Effector memory CD8-positive, alpha-beta T cell (primary cell): ENCODE data around the gene TALDO1.

Experiments used
- ATAC-seq: fragments of 150-1000 bp; cut with Tn5 transposase; replicated peaks from 2 replicates; pipeline ENCODE4 v1.10.0; 2021; ENCODE audit warnings: mild to moderate bottlenecking, moderate library complexity
- DNase-seq, 3 experiments: peaks; one replicate each; pipeline ENCODE4 v3.0.0; 2021
- H3K27ac Mint-ChIP-seq, 2 donors: one replicate each; pipeline ENCODE4 v1.8.0; 2022; ENCODE audit warnings: mild to moderate bottlenecking in 2 of 2, mixed read lengths in 2 of 2, moderate library complexity in 2 of 2
- H3K27me3 Mint-ChIP-seq, 2 donors: one replicate each; pipeline ENCODE4 v1.8.0; 2022; ENCODE audit warnings: mixed read lengths in 2 of 2
- H3K36me3 Mint-ChIP-seq: one replicate; pipeline ENCODE4 v1.8.0; 2022; ENCODE audit warnings: mild to moderate bottlenecking, moderate library complexity, mixed read lengths; ENCODE audit not compliant: insufficient read depth
- H3K4me1 Mint-ChIP-seq, 2 donors: one replicate each; pipeline ENCODE4 v1.8.0; 2022; ENCODE audit warnings: low read depth in 2 of 2, mixed read lengths in 2 of 2
- H3K4me3 Mint-ChIP-seq, 2 donors: one replicate each; pipeline ENCODE4 v1.8.0; 2022; ENCODE audit warnings: mild to moderate bottlenecking in 2 of 2, mixed read lengths in 2 of 2, moderate library complexity in 2 of 2
- H3K9me3 Mint-ChIP-seq, 2 donors: one replicate each; pipeline ENCODE4 v1.8.0; 2022; ENCODE audit warnings: mixed read lengths in 2 of 2

The TALDO1 gene

GRCh38 chr11:786235-787083 is 39.2 kb downstream of the TALDO1 start:
- Mint-ChIP-seq H3K4me1 (peaks cover 5 to 8% of the 10 kb centered on the region in 2 donors), H3K27me3 (peaks cover 0 to 6% of the 10 kb centered on the region in 2 donors), H3K27ac (no peak overlapping the region), H3K9me3 (no peaks in the 10 kb centered on the region), H3K4me3 (no peak overlapping the region), H3K36me3 (peaks cover 3% of the 10 kb centered on the region)
- DNase-seq (no peak), ATAC-seq (no peak)

GRCh38 chr11:787084-787675 is 39.9 kb downstream of the TALDO1 start:
- Mint-ChIP-seq H3K36me3 (peaks cover 3% of the 10 kb centered on the region), H3K27ac (no peak overlapping the region), H3K27me3 (peaks cover 0 to 6% of the 10 kb centered on the region in 2 donors), H3K4me1 (peaks cover 5 to 8% of the 10 kb centered on the region in 2 donors), H3K9me3 (no peaks in the 10 kb centered on the region), H3K4me3 (no peak overlapping the region)
- no peak for ATAC-seq
- DNase-seq, result no peak

DNA sequence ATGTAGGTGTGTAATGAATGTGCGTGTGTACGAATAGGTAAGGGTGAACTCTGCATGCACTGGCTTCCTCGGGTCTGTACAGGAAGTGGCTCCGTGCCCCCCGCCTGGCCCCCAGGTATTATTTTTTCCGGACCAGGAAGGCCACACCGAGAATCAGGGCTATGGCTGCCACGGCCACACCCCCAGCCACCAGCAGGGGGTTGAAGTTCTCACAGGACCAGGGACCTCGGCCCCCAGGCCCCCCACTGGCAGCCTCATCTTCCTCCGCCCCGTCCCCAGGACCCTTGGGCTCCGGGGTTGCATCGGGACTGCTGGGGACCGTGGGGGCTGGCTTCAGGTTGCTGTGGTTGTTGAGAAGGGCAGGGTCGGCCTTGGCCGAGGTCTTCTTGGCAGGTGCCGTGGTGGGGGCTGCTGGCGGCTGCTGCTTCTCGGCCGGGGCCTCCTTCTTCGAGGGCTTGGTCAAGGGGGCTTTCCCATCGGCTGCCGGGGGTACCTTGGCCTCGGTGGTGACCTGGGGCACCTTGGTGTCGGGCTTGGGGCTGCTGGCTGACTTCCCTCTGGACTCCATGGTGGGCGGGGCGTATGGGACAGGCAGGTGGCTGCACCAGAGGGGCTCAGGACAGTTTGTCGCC is 40.9 kb downstream of the TALDO1 start:
- no peaks in the 10 kb centered on the region for H3K9me3 Mint-ChIP-seq
- DNase-seq, result no peak

DNA sequence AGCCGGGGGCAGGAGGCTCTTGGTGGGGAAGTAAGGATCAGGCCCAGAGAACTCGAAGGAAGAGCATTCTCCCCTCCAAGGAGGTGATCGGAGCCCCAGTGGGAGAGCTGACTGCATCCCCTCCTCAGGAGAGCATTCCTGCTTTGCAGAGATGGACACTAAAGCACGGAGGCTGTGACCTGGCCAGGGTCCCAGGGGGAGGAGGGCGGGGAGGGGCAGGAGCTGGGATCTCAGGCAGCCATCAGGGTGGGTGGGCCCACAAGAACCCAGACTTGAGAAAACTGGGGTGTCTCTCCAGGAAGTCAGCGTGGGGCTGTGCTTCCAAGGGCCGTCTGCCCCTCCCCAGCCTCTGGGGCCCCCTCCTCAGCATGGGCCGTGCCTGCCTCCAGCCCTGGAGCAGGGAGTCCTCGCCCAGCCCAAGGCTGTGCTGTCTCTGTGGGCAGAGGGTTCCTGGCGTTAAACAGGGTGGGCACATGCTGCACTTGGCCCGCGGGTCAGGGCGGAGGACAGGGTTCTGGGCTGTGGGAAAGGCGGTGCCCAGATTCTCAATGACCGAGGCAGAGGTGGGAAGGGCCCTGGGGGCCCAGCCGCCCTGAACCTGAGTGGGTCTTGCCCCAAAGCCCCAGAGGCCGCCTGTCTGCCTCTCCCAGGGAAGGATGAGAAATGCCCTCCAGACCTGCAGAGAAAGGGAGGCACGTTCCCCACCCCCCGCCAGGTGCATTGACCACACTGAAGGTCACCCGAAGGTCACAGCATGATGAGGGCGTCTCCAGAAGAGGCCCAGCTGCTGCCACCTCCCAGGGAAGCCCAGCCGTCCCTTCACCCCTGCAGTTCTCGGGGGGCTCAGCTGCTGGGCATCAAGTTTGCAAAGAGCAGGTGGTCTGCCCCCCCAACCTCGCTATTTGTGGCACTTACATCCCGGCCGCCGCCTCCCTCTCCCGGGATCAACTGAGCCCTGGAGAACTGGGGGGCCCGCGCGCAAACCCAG is 42.0 kb downstream of the TALDO1 start:
- Mint-ChIP-seq H3K36me3 (peaks cover 3% of the 10 kb centered on the region), H3K4me1 (peaks cover 0 to 4% of the 10 kb centered on the region in 2 donors), H3K4me3 (peak overlapping the region; percentile 13 to 21), H3K9me3 (no peaks in the 10 kb centered on the region), H3K27me3 (peaks cover 0 to 6% of the 10 kb centered on the region in 2 donors), H3K27ac (no peak overlapping the region)
- no peak for DNase-seq
- no peak for ATAC-seq

More for the DNA sequence above, 40.9 kb downstream of the TALDO1 start:
- ATAC-seq, result no peak
- H3K4me3 Mint-ChIP-seq, result no peak overlapping the region
- H3K27ac Mint-ChIP-seq, result no peak overlapping the region
- peaks cover 0 to 6% of the 10 kb centered on the region in 2 donors for H3K27me3 Mint-ChIP-seq
- peaks cover 5 to 8% of the 10 kb centered on the region in 2 donors for H3K4me1 Mint-ChIP-seq
- H3K36me3 Mint-ChIP-seq, result peaks cover 3% of the 10 kb centered on the region

DNA sequence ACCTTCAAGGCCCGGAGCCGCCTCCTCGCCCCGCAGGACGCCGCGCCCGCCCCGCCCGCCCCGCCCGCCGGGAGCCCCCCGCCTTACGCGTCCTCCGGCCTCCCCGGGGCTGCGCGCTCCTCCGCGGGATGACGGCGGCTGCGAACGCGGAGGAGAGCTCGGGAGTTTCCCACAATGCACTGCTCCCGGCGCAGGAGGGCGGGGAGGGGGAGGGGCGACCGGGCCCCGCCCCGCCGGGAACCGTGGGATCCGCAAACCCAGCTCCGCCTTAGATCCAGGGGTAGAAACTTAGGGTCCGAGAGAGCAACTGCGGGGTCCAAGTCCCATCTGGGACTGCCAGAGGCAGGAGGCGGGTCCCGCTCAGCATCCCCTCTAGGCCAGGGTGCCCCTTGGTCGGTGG is 42.7 kb downstream of the TALDO1 start, which contains the start of gene CEND1:
CEND1 (minus strand) TSS at position 148 of the 400 bp plus-strand sequence. CDS start 1,514 bp downstream, outside the sequence.
- DNase-seq, result no peak
- Mint-ChIP-seq H3K9me3 (no peaks in the 10 kb centered on the region), H3K27me3 (peaks cover 0 to 6% of the 10 kb centered on the region in 2 donors), H3K4me3 (peak within 1 kb of the TSS in 1 of 2 donors; percentile 13), H3K36me3 (peaks cover 4% of the 10 kb centered on the region), H3K27ac (peak within 1 kb of the TSS in 1 of 2 donors; percentile 62), H3K4me1 (peaks cover 0 to 4% of the 10 kb centered on the region in 2 donors)
- ATAC-seq, result peak; percentile 61

- peaks cover 2 to 3% of the 10 kb centered on the region in 2 donors for H3K4me1 Mint-ChIP-seq
- H3K4me3 Mint-ChIP-seq, result no peak overlapping the region
- peak overlapping the region in 1 of 2 donors; percentile 62 for H3K27ac Mint-ChIP-seq
- no peaks in the 10 kb centered on the region for H3K9me3 Mint-ChIP-seq
- peaks cover 0 to 6% of the 10 kb centered on the region in 2 donors for H3K27me3 Mint-ChIP-seq
- ATAC-seq (no peak), DNase-seq (no peak)
- H3K36me3 Mint-ChIP-seq, result peaks cover 13% of the 10 kb centered on the region
Observed at GRCh38 chr11:790721-791564, 43.7 kb downstream of the TALDO1 start.

DNA sequence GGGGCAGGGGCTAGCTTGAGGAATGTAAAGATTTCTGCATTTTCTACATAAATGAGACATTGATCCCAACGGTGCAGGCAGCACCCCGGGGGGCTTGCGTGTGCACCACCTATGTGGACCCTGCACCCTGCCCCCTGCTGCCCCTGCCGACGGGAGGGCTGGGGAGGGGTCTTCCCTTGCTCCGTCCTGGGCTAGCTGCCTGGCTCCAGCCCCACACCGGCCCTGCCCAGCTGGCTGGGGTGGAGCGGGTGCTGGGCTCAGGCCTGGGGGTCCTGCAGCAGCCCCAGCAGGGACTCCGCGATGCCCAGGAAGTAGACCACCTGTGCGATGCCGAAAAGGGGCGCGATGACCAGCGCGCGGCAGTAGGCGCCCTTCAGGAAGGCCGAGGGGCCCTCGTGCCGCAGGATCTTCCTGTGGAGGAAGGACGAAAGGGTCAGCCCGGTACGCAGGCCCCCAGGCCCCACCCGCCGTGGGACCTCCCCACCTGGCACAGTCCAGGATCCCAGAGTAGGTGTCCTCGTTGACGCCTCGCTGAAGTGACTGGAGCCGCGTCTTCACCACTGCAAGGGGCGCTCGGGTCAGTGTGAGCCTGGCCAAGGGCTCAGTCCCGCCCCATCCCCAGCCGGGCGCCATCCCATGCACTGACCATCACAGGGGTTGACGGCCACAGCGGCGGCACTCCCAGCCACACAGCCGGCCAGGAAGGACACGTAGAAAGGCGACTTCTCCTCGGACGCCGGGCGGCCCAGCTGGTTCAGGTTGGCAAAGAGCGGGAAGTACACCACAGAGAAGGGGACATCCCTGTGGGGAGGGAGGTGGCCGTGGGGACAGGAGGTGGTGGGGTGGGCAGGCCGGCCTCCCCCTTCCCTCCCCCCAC is 44.6 kb downstream of the TALDO1 start:
- peaks cover 0 to 6% of the 10 kb centered on the region in 2 donors for H3K27me3 Mint-ChIP-seq
- H3K4me1 Mint-ChIP-seq, result peaks cover 7 to 8% of the 10 kb centered on the region in 2 donors
- ATAC-seq, result no peak
- H3K9me3 Mint-ChIP-seq, result no peaks in the 10 kb centered on the region
- no peak overlapping the region for H3K27ac Mint-ChIP-seq
- no peak overlapping the region for H3K4me3 Mint-ChIP-seq
- peaks cover 22% of the 10 kb centered on the region for H3K36me3 Mint-ChIP-seq
- DNase-seq, result no peak

- DNase-seq (no peak), ATAC-seq (no peak)
- Mint-ChIP-seq H3K9me3 (no peaks in the 10 kb centered on the region), H3K4me1 (peaks cover 9 to 11% of the 10 kb centered on the region in 2 donors), H3K27me3 (peaks cover 0 to 6% of the 10 kb centered on the region in 2 donors), H3K36me3 (peaks cover 28% of the 10 kb centered on the region), H3K4me3 (no peak overlapping the region), H3K27ac (no peak overlapping the region)
Observed at GRCh38 chr11:792535-792821, 45.2 kb downstream of the TALDO1 start.

DNA sequence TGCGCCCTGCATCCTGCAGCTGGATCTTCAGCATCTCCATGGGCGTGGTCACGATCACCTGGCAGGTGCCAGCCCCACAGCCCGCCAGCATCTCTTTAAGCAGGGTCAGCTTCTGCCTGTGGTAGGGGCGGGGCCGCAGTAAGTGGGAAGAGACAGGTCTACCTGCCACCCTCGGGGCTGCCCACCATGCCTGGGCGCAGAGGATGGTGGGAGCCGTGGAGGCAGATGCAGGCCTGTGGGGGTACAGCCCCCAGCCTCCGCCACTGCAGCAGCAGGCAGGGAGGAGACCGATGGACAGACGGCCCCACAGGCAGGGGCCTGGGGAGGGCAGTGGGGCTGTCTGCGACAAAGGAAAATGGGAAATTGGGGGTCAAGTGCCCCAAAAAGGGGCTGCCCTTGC is 45.6 kb downstream of the TALDO1 start:
- H3K36me3 Mint-ChIP-seq, result peaks cover 31% of the 10 kb centered on the region
- H3K27me3 Mint-ChIP-seq, result peaks cover 0 to 6% of the 10 kb centered on the region in 2 donors
- DNase-seq, result no peak
- H3K9me3 Mint-ChIP-seq, result no peaks in the 10 kb centered on the region
- H3K4me1 Mint-ChIP-seq, result peaks cover 9 to 11% of the 10 kb centered on the region in 2 donors
- H3K4me3 Mint-ChIP-seq, result no peak overlapping the region
- ATAC-seq, result no peak
- H3K27ac Mint-ChIP-seq, result no peak overlapping the region

GRCh38 chr11:793556-793955 is 46.3 kb downstream of the TALDO1 start:
- no peaks in the 10 kb centered on the region for H3K9me3 Mint-ChIP-seq
- H3K36me3 Mint-ChIP-seq, result peaks cover 31% of the 10 kb centered on the region
- ATAC-seq, result no peak
- H3K4me1 Mint-ChIP-seq, result peaks cover 9 to 11% of the 10 kb centered on the region in 2 donors
- no peak overlapping the region for H3K27ac Mint-ChIP-seq
- H3K4me3 Mint-ChIP-seq, result peak overlapping the region; percentile 40 to 45
- no peak for DNase-seq
- H3K27me3 Mint-ChIP-seq, result peaks cover 0 to 4% of the 10 kb centered on the region in 2 donors

- peak overlapping the region; percentile 45 to 91 for H3K4me3 Mint-ChIP-seq
- H3K27ac Mint-ChIP-seq, result peak overlapping the region in 1 of 2 donors; percentile 35
- H3K36me3 Mint-ChIP-seq, result peaks cover 31% of the 10 kb centered on the region
- no peak for ATAC-seq
- peaks cover 9 to 11% of the 10 kb centered on the region in 2 donors for H3K4me1 Mint-ChIP-seq
- no peak for DNase-seq
- no peaks in the 10 kb centered on the region for H3K9me3 Mint-ChIP-seq
- H3K27me3 Mint-ChIP-seq, result no peaks in the 10 kb centered on the region
Observed at GRCh38 chr11:794013-794765, 46.9 kb downstream of the TALDO1 start.
